ENCODE measurements around the gene MYADM. TPM values are rescaled to one million over a fixed set of nuclear protein-coding genes. Genes with fewer than 3 reads are reported as not detected.

Gene MYADM
- total and polyA plus RNA-seq, 2 of the 13 experiments (the other 11 are each of a cell fraction or from before 2014, with no cell fraction given), result 19.9 to 38.1 TPM

- peak in 1 of 2 experiments; percentile 69; a peak in 2 of 4 replicates for TF ChIP-seq NR2F1 (CRISPR knock-in tag; IDR thresholded peaks at IDR 0.05)
- TF ChIP-seq GABPA (IDR thresholded peaks at IDR 0.05; ENCODE audit: low read depth, low read length), result peak; percentile 39; the same call in 1 of the 2 replicates
- TF ChIP-seq GABPA (CRISPR knock-in tag; IDR thresholded peaks at IDR 0.05; ENCODE audit: low read depth), result peak; percentile 77
- TF ChIP-seq ZNF30 (CRISPR knock-in tag; IDR thresholded peaks at IDR 0.05), result 0 out of 2 replicates have a peak, but pooled peaks have one; percentile 43
- no peak for TF ChIP-seq ZFAT (CRISPR knock-in tag; conservative IDR thresholded peaks at IDR 0.05)
- TF ChIP-seq PAF1 (CRISPR knock-in tag; IDR thresholded peaks at IDR 0.05), result no peak
- TF ChIP-seq TBX2 (CRISPR knock-in tag; IDR thresholded peaks at IDR 0.05; ENCODE audit: borderline replicate concordance), result peak; percentile 29; the same call in 1 of the 2 replicates
- TF ChIP-seq KAT8 (CRISPR knock-in tag; IDR thresholded peaks at IDR 0.05), result peak; percentile 37; the same call in 1 of the 2 replicates
- peak; percentile 83 for TF ChIP-seq ARID4A (CRISPR knock-in tag; IDR thresholded peaks at IDR 0.05; ENCODE audit: borderline replicate concordance)
- no peak for TF ChIP-seq ESRRA (CRISPR knock-in tag; IDR thresholded peaks at IDR 0.05; ENCODE audit: low read depth)
- TF ChIP-seq RXRB (CRISPR knock-in tag; IDR thresholded peaks at IDR 0.05; ENCODE audit: borderline replicate concordance), result peak; percentile 38; the same call in 1 of the 2 replicates
- TF ChIP-seq SIN3B (IDR thresholded peaks at IDR 0.05; ENCODE audit: low read length), result peak; percentile 38; the same call in 1 of the 2 replicates
- TF ChIP-seq TFDP1 (CRISPR knock-in tag; IDR thresholded peaks at IDR 0.05; ENCODE audit: borderline replicate concordance), result peak; percentile 44; the same call in 1 of the 2 replicates
- TF ChIP-seq RBM22 (optimal IDR thresholded peaks at IDR 0.05; ENCODE audit: low read length), result peak; percentile 14
- no peak for TF ChIP-seq ZNF180 (CRISPR knock-in tag; IDR thresholded peaks at IDR 0.05; ENCODE audit: borderline replicate concordance, low read depth)
- peak; percentile 91; the same call in 1 of the 2 replicates for TF ChIP-seq AKAP8 (CRISPR knock-in tag; IDR thresholded peaks at IDR 0.05)
- 0 out of 2 replicates have a peak, but pooled peaks have one; percentile 50 for TF ChIP-seq ZNF350 (CRISPR knock-in tag; IDR thresholded peaks at IDR 0.05; ENCODE audit: borderline replicate concordance, low read depth)
- TF ChIP-seq SKIL (CRISPR knock-in tag; IDR thresholded peaks at IDR 0.05; ENCODE audit: borderline replicate concordance), result peak; percentile 79; the same call in 1 of the 2 replicates
- TF ChIP-seq GATAD1 (CRISPR knock-in tag; IDR thresholded peaks at IDR 0.05), result peak; percentile 32; the same call in 1 of the 2 replicates
- no peak for TF ChIP-seq ZKSCAN5 (CRISPR knock-in tag; IDR thresholded peaks at IDR 0.05)
These were observed 1.5 kb downstream of the MYADM start (continued) for GRCh38 chr19:53868892-53869804.

Data from HepG2 (cell line).